ENCODE data around the gene PTPRN2. TPM values are rescaled to one million over a fixed set of nuclear protein-coding genes. Genes with fewer than 3 reads are reported as not detected.

Gene PTPRN2
- total RNA-seq, 1 experiment from 2014 or later, result 1.2 TPM

DNA sequence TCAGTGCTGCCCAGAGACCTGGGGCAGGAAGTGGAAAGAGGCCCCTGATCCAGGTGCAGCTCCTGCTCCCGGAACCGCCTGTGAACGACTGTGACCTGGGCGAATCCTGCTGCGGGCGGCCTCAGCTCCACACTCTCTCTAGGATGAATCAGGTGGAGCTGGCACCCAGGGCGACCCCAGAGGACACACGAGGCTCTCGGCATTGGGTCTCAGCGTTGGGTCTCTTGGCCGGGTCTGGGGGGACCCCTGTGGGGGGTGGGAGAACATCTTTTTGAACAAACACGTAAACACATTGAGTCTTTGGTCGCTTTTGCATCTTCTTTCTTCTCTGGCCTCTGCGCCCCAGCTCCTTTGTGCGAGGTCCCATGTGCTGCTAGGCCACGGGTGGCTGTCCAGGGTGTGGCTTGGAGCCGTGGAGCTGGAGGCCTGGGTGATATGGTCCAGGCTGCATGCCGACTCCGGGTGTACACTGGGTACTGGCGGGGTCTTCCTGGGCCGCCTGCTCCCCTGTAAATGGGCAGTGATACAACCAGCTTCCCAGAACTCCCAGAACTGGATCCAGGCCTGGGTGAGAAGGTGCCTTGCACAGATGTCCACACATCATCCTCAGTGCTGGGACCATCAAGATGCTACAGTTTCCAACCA, 815.0 kb downstream of the PTPRN2 start:
- peaks cover 17% of the 10 kb centered on the region for H3K9me3 ChIP-seq (replicated peaks)
- H3K4me1 ChIP-seq (replicated peaks), result no peaks in the 10 kb centered on the region
- H3K27me3 ChIP-seq (replicated peaks), result no peaks in the 10 kb centered on the region
- no peak for DNase-seq (ENCODE audit: low read depth in 1 of 2, low spot score in 2 of 2)
- H3K4me3 ChIP-seq, result no peak overlapping the region
- H3K36me3 ChIP-seq, result no peaks in the 10 kb centered on the region
- H3K27ac ChIP-seq, result no peak overlapping the region

DNA sequence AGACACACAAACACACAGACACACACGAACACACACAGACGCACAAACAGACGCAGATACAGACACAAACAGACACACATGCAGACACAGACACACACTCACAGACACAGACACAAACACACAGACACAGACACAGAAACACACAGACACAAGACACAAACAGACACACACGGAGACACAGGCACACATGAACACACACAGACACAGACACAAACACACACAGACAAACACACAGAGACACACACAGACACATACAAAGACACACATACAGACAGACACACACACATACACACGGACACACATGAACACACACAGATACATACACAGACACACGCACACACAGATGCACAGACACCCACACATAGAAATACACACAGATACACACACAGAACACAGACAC, 815.9 kb downstream of the PTPRN2 start:
- H3K36me3 ChIP-seq, result no peaks in the 10 kb centered on the region
- no peaks in the 10 kb centered on the region for H3K27me3 ChIP-seq (replicated peaks)
- DNase-seq (ENCODE audit: low read depth in 1 of 2, low spot score in 2 of 2), result no peak
- H3K27ac ChIP-seq, result no peak overlapping the region
- no peak overlapping the region for H3K4me3 ChIP-seq
- H3K4me1 ChIP-seq (replicated peaks), result no peaks in the 10 kb centered on the region
- H3K9me3 ChIP-seq (replicated peaks), result peaks cover 20% of the 10 kb centered on the region

GRCh38 chr7:157770716-157771320, 816.8 kb downstream of the PTPRN2 start:
- peaks cover 20% of the 10 kb centered on the region for H3K9me3 ChIP-seq (replicated peaks)
- no peak for DNase-seq (ENCODE audit: low read depth in 1 of 2, low spot score in 2 of 2)
- H3K36me3 ChIP-seq, result no peaks in the 10 kb centered on the region
- no peak overlapping the region for H3K4me3 ChIP-seq
- no peaks in the 10 kb centered on the region for H3K27me3 ChIP-seq (replicated peaks)
- H3K4me1 ChIP-seq (replicated peaks), result no peaks in the 10 kb centered on the region
- H3K27ac ChIP-seq, result no peak overlapping the region

GRCh38 chr7:157769526-157770215, 818.0 kb downstream of the PTPRN2 start:
- H3K27me3 ChIP-seq (replicated peaks), result no peaks in the 10 kb centered on the region
- no peaks in the 10 kb centered on the region for H3K4me1 ChIP-seq (replicated peaks)
- no peak overlapping the region for H3K27ac ChIP-seq
- DNase-seq (ENCODE audit: low read depth in 1 of 2, low spot score in 2 of 2), result no peak
- H3K9me3 ChIP-seq (replicated peaks), result peaks cover 20% of the 10 kb centered on the region
- no peak overlapping the region for H3K4me3 ChIP-seq
- no peaks in the 10 kb centered on the region for H3K36me3 ChIP-seq

- no peaks in the 10 kb centered on the region for H3K36me3 ChIP-seq
- no peak overlapping the region for H3K27ac ChIP-seq
- no peak overlapping the region for H3K4me3 ChIP-seq
- no peaks in the 10 kb centered on the region for H3K4me1 ChIP-seq (replicated peaks)
- DNase-seq (ENCODE audit: low read depth in 1 of 2, low spot score in 2 of 2), result no peak
- no peaks in the 10 kb centered on the region for H3K27me3 ChIP-seq (replicated peaks)
- H3K9me3 ChIP-seq (replicated peaks), result peaks cover 23% of the 10 kb centered on the region
Observed at GRCh38 chr7:157769086-157769485, 818.5 kb downstream of the PTPRN2 start.

DNA sequence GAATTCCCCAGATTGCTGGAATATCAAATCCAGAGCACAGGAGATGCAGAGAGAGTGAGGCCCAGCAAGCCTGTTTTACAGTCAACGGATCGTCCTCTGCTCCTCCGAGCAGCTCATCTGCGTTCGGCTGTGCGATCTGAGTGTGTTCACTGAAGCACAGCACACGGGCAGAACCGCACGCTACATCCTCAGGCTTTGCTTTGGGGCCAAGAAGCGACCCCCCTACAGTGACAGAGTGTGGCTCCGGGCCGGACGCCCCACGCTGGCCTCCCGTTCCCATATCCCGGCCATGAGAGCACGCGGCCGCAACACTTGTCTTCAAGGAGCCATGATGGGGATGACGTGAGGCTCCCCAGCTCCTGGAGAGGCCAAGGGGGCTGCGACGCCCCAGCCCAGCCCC, 819.4 kb downstream of the PTPRN2 start:
- H3K9me3 ChIP-seq (replicated peaks), result peaks cover 24% of the 10 kb centered on the region
- H3K27me3 ChIP-seq (replicated peaks), result no peaks in the 10 kb centered on the region
- no peaks in the 10 kb centered on the region for H3K36me3 ChIP-seq
- no peak overlapping the region for H3K27ac ChIP-seq
- H3K4me1 ChIP-seq (replicated peaks), result no peaks in the 10 kb centered on the region
- H3K4me3 ChIP-seq, result no peak overlapping the region
- DNase-seq (ENCODE audit: low read depth in 1 of 2, low spot score in 2 of 2), result no peak

DNA sequence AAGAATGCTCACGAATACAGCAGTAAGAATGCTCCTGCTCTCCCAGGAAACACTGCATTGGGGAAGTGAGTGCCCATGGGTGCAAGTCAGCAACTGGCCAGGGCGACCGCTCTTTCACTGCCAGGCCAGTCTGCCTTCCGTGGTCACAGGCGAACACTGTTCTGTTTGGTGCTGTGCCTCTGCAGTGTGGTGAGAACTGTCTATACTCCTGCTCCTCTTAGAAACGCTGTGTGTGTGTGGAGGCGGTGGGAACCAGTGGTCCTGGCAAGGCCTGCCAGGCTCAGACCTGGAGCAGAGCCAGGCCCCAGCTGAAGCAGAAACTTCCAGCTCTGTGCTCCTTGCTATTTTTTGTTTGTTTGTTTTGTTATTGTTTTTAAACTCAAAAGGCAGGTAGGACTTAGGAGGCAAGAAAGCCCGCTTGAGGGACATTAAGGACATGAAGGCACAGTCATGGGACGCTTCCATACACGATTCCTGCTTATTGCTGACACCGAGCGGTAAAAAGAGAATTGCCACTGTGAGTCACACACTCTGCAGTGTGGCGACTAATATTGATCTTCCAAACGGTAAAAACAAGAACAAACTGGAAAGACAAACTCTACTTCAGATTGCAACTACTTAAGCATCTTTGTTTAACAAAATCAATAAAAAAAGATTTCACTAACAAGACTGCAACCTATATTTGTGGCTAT, 820.0 kb downstream of the PTPRN2 start:
- no peaks in the 10 kb centered on the region for H3K27me3 ChIP-seq (replicated peaks)
- H3K36me3 ChIP-seq, result no peaks in the 10 kb centered on the region
- peaks cover 24% of the 10 kb centered on the region for H3K9me3 ChIP-seq (replicated peaks)
- no peak overlapping the region for H3K4me3 ChIP-seq
- H3K27ac ChIP-seq, result no peak overlapping the region
- H3K4me1 ChIP-seq (replicated peaks), result no peaks in the 10 kb centered on the region
- no peak for DNase-seq (ENCODE audit: low read depth in 1 of 2, low spot score in 2 of 2)

- Histone ChIP-seq H3K27me3 (replicated peaks) (no peaks in the 10 kb centered on the region), H3K36me3 (no peaks in the 10 kb centered on the region), H3K4me1 (replicated peaks) (no peaks in the 10 kb centered on the region), H3K27ac (no peak overlapping the region), H3K4me3 (no peak overlapping the region), H3K9me3 (replicated peaks) (0 out of 2 replicates have a peak, but pooled peaks cover 14% of the 10 kb centered on the region)
- no peak for DNase-seq (ENCODE audit: low read depth in 1 of 2, low spot score in 2 of 2)
Observed at GRCh38 chr7:157766098-157766497, 821.5 kb downstream of the PTPRN2 start.

GRCh38 chr7:157764946-157765537, 822.6 kb downstream of the PTPRN2 start:
- H3K4me3 ChIP-seq, result no peak overlapping the region
- no peaks in the 10 kb centered on the region for H3K4me1 ChIP-seq (replicated peaks)
- no peaks in the 10 kb centered on the region for H3K36me3 ChIP-seq
- no peak for DNase-seq (ENCODE audit: low read depth in 1 of 2, low spot score in 2 of 2)
- no peaks in the 10 kb centered on the region for H3K27me3 ChIP-seq (replicated peaks)
- H3K27ac ChIP-seq, result no peak overlapping the region
- H3K9me3 ChIP-seq (replicated peaks), result 0 out of 2 replicates have a peak, but pooled peaks cover 10% of the 10 kb centered on the region

GRCh38 chr7:157764193-157764592, 823.4 kb downstream of the PTPRN2 start:
- Histone ChIP-seq H3K4me1 (replicated peaks) (no peaks in the 10 kb centered on the region), H3K36me3 (no peaks in the 10 kb centered on the region), H3K27ac (no peak overlapping the region), H3K9me3 (replicated peaks) (0 out of 2 replicates have a peak, but pooled peaks cover 10% of the 10 kb centered on the region), H3K4me3 (no peak overlapping the region), H3K27me3 (replicated peaks) (no peaks in the 10 kb centered on the region)
- DNase-seq (ENCODE audit: low read depth in 1 of 2, low spot score in 2 of 2), result no peak

DNA sequence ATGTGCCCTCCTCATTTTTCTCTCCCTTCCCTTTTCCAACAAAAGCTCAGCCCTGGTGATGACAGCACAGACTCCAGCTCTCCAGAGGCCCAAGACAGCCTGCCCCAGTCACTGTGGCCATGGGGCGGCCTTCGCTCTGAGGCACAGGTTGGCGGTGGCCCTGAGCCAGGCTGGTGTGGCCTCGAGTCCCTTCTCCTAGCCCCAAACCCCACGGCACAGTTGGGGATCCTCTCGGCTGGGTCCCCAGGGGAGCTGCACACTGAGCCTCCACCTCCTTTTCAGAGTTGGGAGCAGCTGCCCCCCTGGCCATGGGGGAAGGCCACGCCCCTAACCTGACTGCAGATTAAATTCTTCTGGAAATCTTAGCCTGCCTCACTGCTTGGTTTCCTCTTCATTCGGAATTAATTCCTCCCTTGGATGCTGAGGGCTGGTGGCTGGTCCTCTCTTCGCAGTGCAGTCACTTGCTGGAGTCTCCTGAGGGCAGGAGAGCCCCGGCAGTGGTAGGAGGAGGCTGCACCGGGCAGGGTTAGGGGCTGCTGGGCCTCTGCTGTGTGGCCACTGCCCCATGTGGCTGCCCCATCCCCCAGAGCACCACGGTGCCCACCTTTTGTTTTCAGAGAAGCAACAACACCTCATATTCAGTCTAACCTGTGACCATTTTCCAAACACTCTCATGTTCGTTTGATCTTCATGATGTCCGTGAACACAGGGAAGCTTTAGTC, 824.2 kb downstream of the PTPRN2 start:
- H3K4me1 ChIP-seq (replicated peaks), result no peaks in the 10 kb centered on the region
- no peak for DNase-seq (ENCODE audit: low read depth in 1 of 2, low spot score in 2 of 2)
- no peak overlapping the region for H3K4me3 ChIP-seq
- no peaks in the 10 kb centered on the region for H3K27me3 ChIP-seq (replicated peaks)
- H3K36me3 ChIP-seq, result no peaks in the 10 kb centered on the region
- no peak overlapping the region for H3K27ac ChIP-seq
- 0 out of 2 replicates have a peak, but pooled peaks cover 10% of the 10 kb centered on the region for H3K9me3 ChIP-seq (replicated peaks)

- H3K4me1 ChIP-seq (replicated peaks), result no peaks in the 10 kb centered on the region
- no peak for DNase-seq (ENCODE audit: low read depth in 1 of 2, low spot score in 2 of 2)
- no peaks in the 10 kb centered on the region for H3K27me3 ChIP-seq (replicated peaks)
- peaks cover 14% of the 10 kb centered on the region; the same call in 1 of the 2 replicates for H3K9me3 ChIP-seq (replicated peaks)
- no peak overlapping the region for H3K4me3 ChIP-seq
- no peak overlapping the region for H3K27ac ChIP-seq
- no peaks in the 10 kb centered on the region for H3K36me3 ChIP-seq
Observed at GRCh38 chr7:157762824-157763223, 824.8 kb downstream of the PTPRN2 start.
